Chondrocyte (in vitro differentiated cells): ENCODE measurements around the gene HPCA. TPM values are rescaled to one million over a fixed set of nuclear protein-coding genes. Genes with fewer than 3 reads are reported as not detected.

ENCODE experiments used
- DNase-seq: peaks from one replicate; pipeline ENCODE4 v3.0.0; 2021; ENCODE audit warnings: mixed read lengths, low spot score
- H3K27ac Mint-ChIP-seq: one replicate; pipeline ENCODE4 v1.8.0; 2021; ENCODE audit warnings: mild to moderate bottlenecking, moderate library complexity, mixed read lengths; ENCODE audit not compliant: unreplicated experiment
- H3K27me3 Mint-ChIP-seq: 2 replicates; pipeline ENCODE4 v1.8.0; 2021; ENCODE audit warnings: low read depth, mixed read lengths
- H3K36me3 Mint-ChIP-seq: 2 replicates; pipeline ENCODE4 v1.8.0; 2021; ENCODE audit warnings: low read depth, mixed read lengths
- H3K4me1 Mint-ChIP-seq: 2 replicates; pipeline ENCODE4 v1.8.0; 2021; ENCODE audit warnings: low read depth, mild to moderate bottlenecking, mixed read lengths
- H3K4me3 Mint-ChIP-seq: one replicate; pipeline ENCODE4 v1.8.0; 2021; ENCODE audit warnings: mild to moderate bottlenecking, moderate library complexity, mixed read lengths; ENCODE audit not compliant: unreplicated experiment
- H3K9me3 Mint-ChIP-seq: 2 replicates; pipeline ENCODE4 v1.8.0; 2021; ENCODE audit warnings: low read depth, mixed read lengths
- CTCF ChIP-seq: fragments of 200-600 bp; sonication (generic); IDR thresholded peaks from 2 replicates; pipeline ENCODE4 v1.5.0; 2021; ENCODE audit warnings: antibody characterized with exemption, mild to moderate bottlenecking, moderate library complexity
- total RNA-seq: library from RNA; stranded (reverse); gene quantifications from 3 replicates; pipeline ENCODE4 v1.2.1, GENCODE V29; 2021

HPCA gene
- total RNA-seq, 1 donor from 2014 or later, result not detected

GRCh38 chr1:32895325-32896215, 9.3 kb downstream of the HPCA start:
- H3K36me3 Mint-ChIP-seq, result no peaks in the 10 kb centered on the region
- no peak overlapping the region for H3K4me3 Mint-ChIP-seq
- H3K4me1 Mint-ChIP-seq, result peaks cover 17% of the 10 kb centered on the region
- no peak overlapping the region for H3K27ac Mint-ChIP-seq
- no peaks in the 10 kb centered on the region for H3K9me3 Mint-ChIP-seq
- peaks cover 15% of the 10 kb centered on the region for H3K27me3 Mint-ChIP-seq
- DNase-seq, result peak; percentile 70
- TF ChIP-seq CTCF, result no peak

GRCh38 chr1:32896451-32896850, 10.2 kb downstream of the HPCA start:
- TF ChIP-seq CTCF, result no peak
- Mint-ChIP-seq H3K36me3 (no peaks in the 10 kb centered on the region), H3K4me1 (peaks cover 20% of the 10 kb centered on the region), H3K4me3 (no peak overlapping the region), H3K27me3 (peaks cover 10% of the 10 kb centered on the region), H3K27ac (no peak overlapping the region), H3K9me3 (no peaks in the 10 kb centered on the region)
- peak; percentile 56 for DNase-seq

- H3K9me3 Mint-ChIP-seq, result no peaks in the 10 kb centered on the region
- no peak for TF ChIP-seq CTCF
- peaks cover 4% of the 10 kb centered on the region for H3K27me3 Mint-ChIP-seq
- H3K4me3 Mint-ChIP-seq, result no peak overlapping the region
- H3K27ac Mint-ChIP-seq, result no peak overlapping the region
- H3K36me3 Mint-ChIP-seq, result no peaks in the 10 kb centered on the region
- H3K4me1 Mint-ChIP-seq, result peaks cover 23% of the 10 kb centered on the region
- DNase-seq, result peak; percentile 28
These were observed 11.1 kb downstream of the HPCA start for GRCh38 chr1:32897082-32898049.

GRCh38 chr1:32898056-32898455, 11.8 kb downstream of the HPCA start:
- peaks cover 18% of the 10 kb centered on the region for H3K4me1 Mint-ChIP-seq
- H3K27ac Mint-ChIP-seq, result no peak overlapping the region
- H3K4me3 Mint-ChIP-seq, result no peak overlapping the region
- TF ChIP-seq CTCF, result no peak
- DNase-seq, result peak; percentile 65
- H3K9me3 Mint-ChIP-seq, result no peaks in the 10 kb centered on the region
- H3K27me3 Mint-ChIP-seq, result no peaks in the 10 kb centered on the region
- no peaks in the 10 kb centered on the region for H3K36me3 Mint-ChIP-seq

GRCh38 chr1:32898958-32899357, 12.7 kb downstream of the HPCA start:
- H3K9me3 Mint-ChIP-seq, result no peaks in the 10 kb centered on the region
- no peaks in the 10 kb centered on the region for H3K27me3 Mint-ChIP-seq
- H3K4me1 Mint-ChIP-seq, result peaks cover 11% of the 10 kb centered on the region
- peak; percentile 82 for DNase-seq
- no peak overlapping the region for H3K27ac Mint-ChIP-seq
- no peak overlapping the region for H3K4me3 Mint-ChIP-seq
- no peaks in the 10 kb centered on the region for H3K36me3 Mint-ChIP-seq
- no peak for TF ChIP-seq CTCF
